CD14-positive monocyte (primary cell): ENCODE measurements around the gene AFF3. TPM values are rescaled to one million over a fixed set of nuclear protein-coding genes. Genes with fewer than 3 reads are reported as not detected.

Experiments
- DNase-seq, 3 donors: peaks; one replicate each; pipeline ENCODE4 v3.0.0-alpha.2; 2011 to 2022
- H2AFZ ChIP-seq: 2 replicates; pipeline ENCODE4 v1.6.0; 2012; ENCODE audit warnings: mild to moderate bottlenecking, low read depth, low read length, inconsistent platforms; ENCODE audit not compliant: insufficient read depth, poor library complexity, severe bottlenecking
- H3K27ac ChIP-seq, 2 donors: 1 replicate in 1 of 2; 2 replicates in 1 of 2; pipeline ENCODE4 v1.5.1; 2012 to 2013; ENCODE audit warnings: low read length in 2 of 2, control low read depth in 1 of 2, inconsistent platforms in 1 of 2, low read depth in 1 of 2, mild to moderate bottlenecking in 1 of 2
- H3K27me3 ChIP-seq, 2 donors: one replicate each; pipeline versions ENCODE4 v1.6.0 to v1.6.1; 2011 to 2013; ENCODE audit warnings: low read length in 2 of 2; ENCODE audit not compliant: control insufficient read depth in 2 of 2, insufficient read depth in 2 of 2
- H3K36me3 ChIP-seq, 2 donors: replicated peaks in 1 of 2; 1 replicate in 1 of 2; 2 replicates in 1 of 2; pipeline versions ENCODE4 v1.5.1 to v1.6.1; 2012 to 2013; ENCODE audit warnings: low read length in 2 of 2, control low read depth in 1 of 2, inconsistent platforms in 1 of 2, mild to moderate bottlenecking in 1 of 2; ENCODE audit not compliant: insufficient read depth in 2 of 2, control insufficient read depth in 1 of 2
- H3K4me1 ChIP-seq, 2 donors: 1 replicate in 1 of 2; 2 replicates in 1 of 2; pipeline versions ENCODE4 v1.5.1 to v1.6.1; 2012 to 2013; ENCODE audit warnings: low read length in 2 of 2, control low read depth in 1 of 2, inconsistent platforms in 1 of 2, mild to moderate bottlenecking in 1 of 2, moderate library complexity in 1 of 2; ENCODE audit not compliant: insufficient read depth in 2 of 2, control insufficient read depth in 1 of 2
- H3K4me2 ChIP-seq: replicated peaks from 2 replicates; pipeline ENCODE3; 2012; ENCODE audit warnings: low read length, moderate library complexity, mild to moderate bottlenecking; ENCODE audit not compliant: poor library complexity, severe bottlenecking; ENCODE audit errors: extremely low read depth
- H3K4me3 ChIP-seq, 3 experiments: fragments of 200-600 bp in 1 of 3; sonication (generic) in 1 of 3; replicated peaks in 1 of 3; 1 replicate in 2 of 3; 2 replicates in 1 of 3; pipeline ENCODE4 v1.5.1; 2011 to 2013; ENCODE audit warnings: low read length in 3 of 3, mild to moderate bottlenecking in 3 of 3, control low read depth in 2 of 3, low read depth in 2 of 3, inconsistent platforms in 1 of 3, moderate library complexity in 1 of 3
- H3K79me2 ChIP-seq: 2 replicates; pipeline ENCODE4 v1.6.0; 2012; ENCODE audit warnings: mild to moderate bottlenecking, control low read depth, inconsistent platforms, low read length, moderate library complexity; ENCODE audit not compliant: insufficient read depth
- H3K9ac ChIP-seq: 2 replicates; pipeline ENCODE4 v1.6.0; 2017; ENCODE audit warnings: low read length, mild to moderate bottlenecking; ENCODE audit not compliant: insufficient read depth, poor library complexity, severe bottlenecking
- H3K9me3 ChIP-seq, 2 donors: replicated peaks in 1 of 2; 1 replicate in 1 of 2; 2 replicates in 1 of 2; pipeline versions ENCODE4 v1.5.1 to v1.6.1; 2012 to 2013; ENCODE audit warnings: low read length in 2 of 2, control low read depth in 1 of 2; ENCODE audit not compliant: control insufficient read depth in 1 of 2, insufficient read depth in 1 of 2
- H4K20me1 ChIP-seq: 2 replicates; pipeline ENCODE4 v1.6.0; 2012; ENCODE audit warnings: mild to moderate bottlenecking, low read length, control low read depth, moderate library complexity; ENCODE audit not compliant: insufficient read depth
- H3K27ac Mint-ChIP-seq, 7 donors: one replicate each; pipeline ENCODE4 v1.8.0; 2020; ENCODE audit warnings: mild to moderate bottlenecking in 7 of 7, mixed read lengths in 7 of 7, moderate library complexity in 6 of 7, inconsistent platforms in 2 of 7
- H3K27me3 Mint-ChIP-seq, 3 donors: one replicate each; pipeline ENCODE4 v1.8.0; 2021 to 2022; ENCODE audit warnings: low read depth in 3 of 3, mild to moderate bottlenecking in 3 of 3, mixed read lengths in 3 of 3, moderate library complexity in 3 of 3, inconsistent platforms in 1 of 3
- H3K36me3 Mint-ChIP-seq, 2 donors: one replicate each; pipeline ENCODE4 v1.8.0; 2020; ENCODE audit warnings: mixed read lengths in 2 of 2, inconsistent platforms in 1 of 2, mild to moderate bottlenecking in 1 of 2
- H3K4me1 Mint-ChIP-seq: one replicate; pipeline ENCODE4 v1.8.0; 2020; ENCODE audit warnings: mild to moderate bottlenecking, mixed read lengths
- H3K4me3 Mint-ChIP-seq, 2 donors: one replicate each; pipeline ENCODE4 v1.8.0; 2020; ENCODE audit warnings: mild to moderate bottlenecking in 2 of 2, mixed read lengths in 2 of 2, moderate library complexity in 1 of 2
- H3K9me3 Mint-ChIP-seq, 7 donors: one replicate each; pipeline ENCODE4 v1.8.0; 2020 to 2022; ENCODE audit warnings: mixed read lengths in 7 of 7, mild to moderate bottlenecking in 6 of 7, moderate library complexity in 6 of 7, inconsistent platforms in 2 of 7
- WGBS: methylation state at CpG from one replicate; pipeline ENCODE4 v1.1.5; 2013; ENCODE audit warnings: missing lambda C conversion rate; ENCODE audit not compliant: insufficient coverage; 5-methylcytosine and 5-hydroxymethylcytosine counted together
- intact Hi-C, 2 donors: fragments of 100-400 bp; cut with micrococcal nuclease; formaldehyde crosslinking; loops; one replicate each; pipeline versions ENCODE4 v1.15.0 to v1.15.1; 2023
- polyA plus RNA-seq, 3 donors: library from polyadenylated mRNA; depleted of rRNA in 1 of 3; unstranded in 2 of 3; stranded (reverse) in 1 of 3; fragments of 300-500 nt in 2 of 3; fragments of >200 nt in 1 of 3; fragmentation: Illumina TruSeq in 2 of 3; gene quantifications; 1 replicate in 2 of 3; 2 replicates in 1 of 3; pipeline ENCODE4 v1.2.3, GENCODE V29; 2012 to 2021
- TF ChIP-seq, protein P1 (sequence below): fragments of 200-600 bp; IDR thresholded peaks from one replicate; pipeline ENCODE4 v1.8.0; 2022; ENCODE audit warnings: antibody characterized with exemption, mild to moderate bottlenecking

AFF3 gene
- polyA plus RNA-seq, 3 donors = 0.17 to 4.1 (median 0.49) TPM

DNA sequence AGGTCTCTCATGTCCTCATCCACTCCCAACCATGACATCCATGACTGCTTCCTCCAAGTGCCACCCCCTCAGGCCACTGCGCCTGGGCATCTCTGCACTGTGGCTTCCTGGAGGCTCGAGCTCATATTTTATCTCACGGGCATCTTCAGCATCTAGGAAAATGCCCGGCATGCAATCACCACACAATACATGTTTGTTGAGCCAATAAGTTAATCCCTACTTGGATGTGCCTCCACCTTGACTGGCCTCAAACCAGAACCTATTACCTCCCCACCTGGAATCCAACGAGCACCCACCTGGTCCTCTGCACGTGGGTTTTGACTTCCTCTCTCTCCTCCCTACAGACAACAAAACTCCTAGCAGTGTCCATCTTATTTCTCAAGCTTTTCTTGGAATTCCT, 453.7 kb downstream of the AFF3 start:
- Histone ChIP-seq H3K9me3 (no peaks in the 10 kb centered on the region), H3K27ac (no peak overlapping the region), H3K4me1 (peaks cover 13 to 19% of the 10 kb centered on the region in 2 donors), H3K27me3 (no peaks in the 10 kb centered on the region), H3K9ac (no peak overlapping the region), H3K36me3 (no peaks in the 10 kb centered on the region), H3K4me3 (no peak overlapping the region), H3K79me2 (no peaks in the 10 kb centered on the region), H3K4me2 (no peak overlapping the region), H4K20me1 (no peaks in the 10 kb centered on the region), H2AFZ (no peak overlapping the region)
- Mint-ChIP-seq H3K27ac (no peak overlapping the region), H3K36me3 (peaks cover 0 to 5% of the 10 kb centered on the region in 2 donors), H3K4me3 (no peak overlapping the region), H3K27me3 (no peaks in the 10 kb centered on the region), H3K9me3 (peaks cover 0 to 2% (median 0%) of the 10 kb centered on the region in 7 donors), H3K4me1 (peaks cover 31% of the 10 kb centered on the region)
- TF ChIP-seq, protein P1, sequence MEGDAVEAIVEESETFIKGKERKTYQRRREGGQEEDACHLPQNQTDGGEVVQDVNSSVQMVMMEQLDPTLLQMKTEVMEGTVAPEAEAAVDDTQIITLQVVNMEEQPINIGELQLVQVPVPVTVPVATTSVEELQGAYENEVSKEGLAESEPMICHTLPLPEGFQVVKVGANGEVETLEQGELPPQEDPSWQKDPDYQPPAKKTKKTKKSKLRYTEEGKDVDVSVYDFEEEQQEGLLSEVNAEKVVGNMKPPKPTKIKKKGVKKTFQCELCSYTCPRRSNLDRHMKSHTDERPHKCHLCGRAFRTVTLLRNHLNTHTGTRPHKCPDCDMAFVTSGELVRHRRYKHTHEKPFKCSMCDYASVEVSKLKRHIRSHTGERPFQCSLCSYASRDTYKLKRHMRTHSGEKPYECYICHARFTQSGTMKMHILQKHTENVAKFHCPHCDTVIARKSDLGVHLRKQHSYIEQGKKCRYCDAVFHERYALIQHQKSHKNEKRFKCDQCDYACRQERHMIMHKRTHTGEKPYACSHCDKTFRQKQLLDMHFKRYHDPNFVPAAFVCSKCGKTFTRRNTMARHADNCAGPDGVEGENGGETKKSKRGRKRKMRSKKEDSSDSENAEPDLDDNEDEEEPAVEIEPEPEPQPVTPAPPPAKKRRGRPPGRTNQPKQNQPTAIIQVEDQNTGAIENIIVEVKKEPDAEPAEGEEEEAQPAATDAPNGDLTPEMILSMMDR = no peak
- WGBS = 97% methylated on average over 6 of the region's 6 CpGs
- no peak for DNase-seq
- intact Hi-C loops = no loop called here

DNA sequence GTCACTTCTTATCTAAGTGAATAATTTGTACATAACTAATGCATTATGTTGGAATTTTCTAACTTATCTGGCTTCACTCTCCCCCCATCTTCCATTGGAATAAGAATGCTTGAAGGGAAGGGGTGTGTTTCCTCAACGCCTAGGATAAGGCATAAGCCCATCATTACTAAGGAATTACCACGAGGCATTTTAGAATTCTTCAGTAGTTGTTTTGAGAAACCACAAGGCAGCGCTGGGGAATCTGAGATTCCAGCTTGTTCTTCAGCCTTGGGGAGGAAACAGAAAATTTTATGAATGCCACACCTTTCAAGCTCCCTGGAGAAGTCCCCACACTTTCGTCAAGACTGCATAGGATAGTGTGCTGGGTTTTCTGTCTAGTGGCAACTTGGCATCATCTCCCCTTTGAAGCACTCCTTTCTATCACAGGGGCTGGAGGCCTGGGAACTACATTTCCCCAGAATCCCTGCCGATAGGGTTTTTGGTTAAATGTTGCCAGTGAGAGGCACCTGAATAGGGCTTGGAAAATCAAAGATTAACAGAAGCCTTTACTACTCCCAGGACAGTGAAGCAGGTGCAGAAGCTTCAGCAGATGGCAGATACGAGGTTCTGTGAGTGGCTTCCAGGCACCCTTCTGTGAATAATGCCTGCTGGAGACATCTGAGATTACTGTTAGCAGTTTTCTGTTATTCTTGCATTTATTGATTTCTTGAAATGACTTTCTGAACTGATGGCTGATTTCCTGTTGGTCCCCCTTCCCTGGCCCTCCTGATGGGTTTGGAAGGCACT, 459.9 kb downstream of the AFF3 start:
- Mint-ChIP-seq H3K27ac (no peak overlapping the region), H3K36me3 (peaks cover 2 to 6% of the 10 kb centered on the region in 2 donors), H3K9me3 (no peaks in the 10 kb centered on the region), H3K27me3 (no peaks in the 10 kb centered on the region), H3K4me1 (peaks cover 18% of the 10 kb centered on the region), H3K4me3 (no peak overlapping the region)
- intact Hi-C loops = no loop called here
- 100% methylated on average over 2 of the region's 6 CpGs for whole genome bisulfite sequencing
- no peaks in the 10 kb centered on the region for H3K27me3 ChIP-seq
- no peaks in the 10 kb centered on the region for H3K36me3 ChIP-seq
- TF ChIP-seq, protein P1 = no peak
- no peak overlapping the region for H2AFZ ChIP-seq
- no peak overlapping the region for H3K4me2 ChIP-seq
- H3K9ac ChIP-seq = no peak overlapping the region
- no peaks in the 10 kb centered on the region for H4K20me1 ChIP-seq
- H3K27ac ChIP-seq = no peak overlapping the region
- H3K79me2 ChIP-seq = no peaks in the 10 kb centered on the region
- no peak for DNase-seq
- H3K9me3 ChIP-seq = no peaks in the 10 kb centered on the region
- H3K4me3 ChIP-seq = no peak overlapping the region
- H3K4me1 ChIP-seq = peaks cover 13% of the 10 kb centered on the region in 2 donors
